GM19193 (cell line): ENCODE results near the gene SPTLC3.

Experiments used
- POLR2A ChIP-seq: IDR thresholded peaks from 4 replicates; pipeline ENCODE4 v1.6.1; 2011; ENCODE audit not compliant: insufficient read depth, insufficient read length; ENCODE audit errors: extremely low read depth

Gene SPTLC3

DNA sequence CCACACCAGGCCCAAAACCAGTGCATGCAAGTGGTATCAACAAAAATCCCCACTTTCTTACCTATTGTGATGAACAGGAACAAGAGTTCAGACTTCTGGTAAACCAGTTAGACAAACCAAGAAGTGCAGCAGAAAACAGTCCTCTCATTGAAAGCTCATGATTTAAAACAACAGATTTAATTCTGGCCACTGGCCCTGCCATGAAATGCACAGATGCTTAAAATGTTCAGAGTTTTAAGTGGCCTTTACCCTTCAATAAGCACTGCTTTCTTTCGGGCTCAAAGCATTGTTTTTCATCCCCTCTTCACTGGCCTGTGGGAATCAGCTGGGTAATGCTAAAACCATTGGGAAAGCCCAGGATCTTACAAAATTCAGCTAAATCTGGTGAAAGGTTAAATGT lies 109.9 kb downstream of the SPTLC3 start:
- no peak for TF ChIP-seq POLR2A

DNA sequence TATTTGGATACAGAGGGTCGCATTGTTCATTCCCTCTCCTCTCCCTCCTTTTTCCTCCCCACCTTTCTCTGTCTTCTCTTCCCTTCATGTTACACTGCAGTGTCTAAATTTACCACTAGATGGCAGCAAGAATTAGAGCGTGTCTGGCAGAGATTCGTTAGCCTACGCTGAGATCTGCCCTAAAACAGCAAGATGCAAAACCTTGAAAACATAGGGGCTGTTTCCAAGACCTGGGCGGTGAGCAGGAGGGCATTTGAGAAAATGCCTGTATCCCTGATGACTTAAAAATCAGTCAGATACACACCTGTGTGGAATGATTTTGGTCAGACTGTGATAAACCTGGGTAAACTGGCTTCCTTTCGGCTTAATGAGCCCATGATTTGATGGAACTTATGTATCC lies 110.8 kb downstream of the SPTLC3 start:
- TF ChIP-seq POLR2A, result no peak

DNA sequence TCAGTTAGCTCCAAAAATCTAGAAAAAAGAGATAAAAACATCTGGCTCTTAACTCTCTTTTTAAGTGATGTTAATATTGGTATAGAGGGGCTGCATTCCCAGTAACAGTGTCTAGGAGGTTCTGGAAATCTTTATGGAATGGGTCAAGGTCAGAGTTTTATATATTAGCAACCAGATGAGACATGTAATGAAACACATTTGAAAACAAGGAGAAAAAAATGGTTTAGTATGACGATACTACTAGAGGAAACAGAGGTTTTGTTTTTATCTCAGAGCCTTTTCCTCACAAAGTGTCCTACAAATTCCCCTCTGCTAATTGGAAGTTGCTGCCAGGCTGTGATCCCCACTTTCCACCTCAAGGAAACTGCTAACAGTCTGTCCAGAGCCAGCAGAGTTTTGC lies 111.7 kb downstream of the SPTLC3 start:
- TF ChIP-seq POLR2A, result no peak

DNA sequence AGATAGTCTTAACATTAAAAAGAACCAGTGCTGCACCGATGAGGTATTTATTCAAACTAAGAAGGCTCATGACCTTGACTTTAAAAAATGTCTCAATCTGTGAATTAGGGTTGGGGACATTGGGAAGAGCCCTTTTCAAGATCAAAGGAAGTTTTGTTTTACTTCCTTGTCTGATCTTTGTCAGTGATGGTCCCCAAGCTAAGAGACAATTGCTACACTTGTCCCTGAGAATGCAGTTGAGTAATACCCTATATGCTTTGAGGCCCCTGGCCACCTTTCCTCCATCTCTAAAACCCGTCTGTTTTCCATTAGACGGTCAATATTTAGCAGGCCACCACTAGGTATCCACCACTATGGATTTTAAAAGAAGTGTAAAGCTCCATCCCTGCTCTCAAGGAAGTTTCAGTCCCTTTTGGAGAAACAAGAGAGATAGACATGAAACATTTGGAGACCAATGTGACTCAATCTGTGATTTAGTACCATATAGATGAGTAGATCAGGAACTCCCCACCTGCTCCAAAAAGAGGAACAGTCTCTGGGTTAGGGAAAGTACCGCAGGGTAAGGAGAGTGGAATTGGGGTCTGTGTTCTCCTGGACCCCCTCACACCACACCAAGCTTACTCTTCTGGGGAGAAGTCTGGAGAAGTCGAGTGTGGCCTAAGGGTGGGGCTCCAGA lies 113.2 kb downstream of the SPTLC3 start:
- TF ChIP-seq POLR2A, result no peak

DNA sequence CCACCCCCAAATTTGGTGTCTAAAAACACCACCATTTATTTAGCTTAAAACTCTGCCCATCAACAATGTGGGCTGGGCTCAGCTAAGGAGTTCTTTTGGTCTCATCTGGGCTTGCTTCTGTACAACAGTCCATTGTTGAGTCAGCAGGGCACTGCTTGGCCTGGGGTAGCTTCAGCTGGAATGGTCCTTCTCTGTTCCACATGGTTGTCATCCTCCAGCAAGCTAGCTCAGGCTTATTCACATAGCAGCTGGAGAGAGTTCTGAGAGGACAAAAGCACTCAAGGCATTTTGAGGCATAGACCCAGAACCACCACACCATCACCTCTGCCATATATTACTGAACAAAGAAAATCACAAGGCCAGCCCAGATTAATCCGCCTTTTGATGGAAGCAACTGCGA lies 116.7 kb downstream of the SPTLC3 start:
- TF ChIP-seq POLR2A, result no peak

DNA sequence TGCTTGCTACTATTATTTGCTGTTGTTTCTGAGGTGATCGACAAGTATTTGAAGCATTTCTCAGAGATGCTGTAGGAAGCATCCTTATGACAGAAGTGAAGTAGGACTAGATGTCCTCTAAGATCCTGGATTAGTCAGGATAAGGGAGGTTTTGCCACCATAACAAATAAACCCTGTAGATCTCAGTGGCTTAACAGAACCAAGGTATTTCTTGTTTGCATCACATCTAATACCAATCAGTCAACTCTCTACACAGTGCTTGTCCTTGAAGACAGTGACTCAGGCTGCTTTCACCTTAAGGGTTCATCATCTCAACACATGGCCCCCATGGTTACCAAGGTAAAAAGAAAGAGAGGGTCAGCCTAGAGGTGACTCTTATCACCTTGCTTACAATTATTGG lies 119.4 kb downstream of the SPTLC3 start:
- no peak for TF ChIP-seq POLR2A

DNA sequence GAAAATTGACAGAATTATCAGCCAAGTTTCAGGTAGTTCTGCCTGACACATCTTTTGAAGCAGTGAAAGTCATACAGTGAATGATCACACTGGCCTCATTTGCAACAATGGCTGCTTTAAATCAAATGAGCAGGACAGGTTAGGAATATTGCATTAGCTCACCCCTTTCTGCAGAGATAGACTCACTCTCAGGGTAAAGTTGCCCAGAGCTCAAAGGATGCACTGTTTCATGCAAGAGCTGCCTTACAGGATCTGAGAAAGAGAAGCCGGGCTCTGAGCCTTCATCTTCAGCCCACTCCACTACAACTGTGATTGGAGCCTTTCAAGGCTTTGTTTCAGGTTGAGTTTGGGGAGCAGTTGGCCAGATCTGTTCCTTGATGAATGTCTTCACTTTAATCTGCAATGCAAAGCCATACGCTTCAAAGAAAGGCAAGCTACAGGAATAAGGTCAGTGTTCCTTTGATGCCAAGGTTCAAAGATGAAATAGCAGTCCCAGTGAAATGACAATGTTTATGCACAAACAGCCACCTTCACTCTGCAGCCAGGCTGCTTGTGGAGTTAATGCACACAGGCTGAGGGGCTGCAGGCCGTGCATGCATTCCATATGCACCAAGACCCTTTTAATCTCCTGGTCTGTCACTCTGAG lies 121.4 kb downstream of the SPTLC3 start:
- TF ChIP-seq POLR2A, result no peak

DNA sequence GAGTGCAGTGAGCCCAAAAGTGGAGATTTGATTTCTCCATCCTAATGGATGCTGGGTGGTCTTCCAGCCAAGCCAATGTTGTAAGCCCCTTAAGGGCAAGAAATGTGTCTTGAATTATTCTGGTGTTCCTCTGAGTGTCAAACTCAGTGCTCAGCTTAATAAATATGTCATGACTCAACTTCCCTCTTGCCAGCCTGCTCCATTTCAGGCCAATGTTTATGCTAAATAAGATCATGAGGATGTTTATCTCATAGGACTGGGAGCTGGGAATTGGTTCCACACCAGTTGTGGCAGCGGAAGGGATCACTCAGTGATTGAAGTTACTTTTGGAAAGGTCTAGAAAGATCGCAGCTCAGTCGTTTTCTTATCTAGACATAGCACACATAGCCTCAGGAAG lies 121.9 kb downstream of the SPTLC3 start:
- no peak for TF ChIP-seq POLR2A

DNA sequence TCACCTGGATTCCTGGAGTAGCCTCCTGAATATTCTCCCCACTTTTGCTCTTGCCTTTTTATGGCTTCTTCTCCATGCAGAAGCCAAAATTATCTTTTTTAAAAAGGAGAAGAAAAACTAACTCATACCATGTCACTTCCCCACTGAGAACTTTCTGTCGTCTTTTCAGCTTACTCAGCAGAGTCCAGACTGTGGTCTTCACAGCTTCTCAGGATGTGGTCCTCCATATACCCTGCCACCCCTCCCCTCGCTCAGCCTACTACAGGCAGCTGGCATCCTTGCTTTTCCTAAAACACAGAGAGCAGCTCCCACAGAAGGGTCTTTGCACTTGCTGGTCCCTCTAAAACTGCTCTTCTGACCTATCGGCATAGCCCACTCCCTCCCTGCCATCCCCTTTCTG lies 122.9 kb downstream of the SPTLC3 start:
- no peak for TF ChIP-seq POLR2A

DNA sequence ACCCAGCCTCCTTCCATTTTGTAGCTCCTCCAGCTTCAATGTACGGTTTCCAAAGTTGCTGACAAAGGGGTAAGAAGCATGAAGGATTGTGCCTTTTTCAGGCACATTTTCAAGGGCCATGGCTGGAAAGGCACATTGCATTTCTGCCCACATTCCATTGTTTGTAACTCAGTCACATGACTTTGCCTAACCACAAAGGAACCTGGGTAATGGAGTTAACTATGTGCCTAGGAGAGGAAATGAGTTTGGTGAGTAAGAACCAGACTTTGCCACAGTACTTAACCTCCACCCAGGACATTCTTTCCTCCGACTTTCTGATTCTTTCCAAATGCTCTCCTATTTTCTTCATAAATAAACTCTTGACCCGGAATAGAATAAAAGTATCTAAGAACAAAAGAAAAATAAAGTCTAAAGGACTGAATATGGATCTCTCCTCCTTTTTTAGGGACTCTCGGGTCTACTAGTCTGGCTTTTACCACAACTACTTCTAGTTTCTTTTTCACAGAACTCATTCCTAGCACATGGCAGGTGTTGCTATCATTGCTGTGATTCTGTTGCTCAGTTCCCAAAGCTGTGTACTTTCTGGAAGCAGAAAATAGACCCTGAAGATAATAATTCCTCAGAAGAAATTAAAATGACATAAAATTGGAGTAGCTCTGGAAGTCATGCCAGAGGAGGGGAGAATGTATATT lies 130.8 kb downstream of the SPTLC3 start:
- TF ChIP-seq POLR2A, result no peak

DNA sequence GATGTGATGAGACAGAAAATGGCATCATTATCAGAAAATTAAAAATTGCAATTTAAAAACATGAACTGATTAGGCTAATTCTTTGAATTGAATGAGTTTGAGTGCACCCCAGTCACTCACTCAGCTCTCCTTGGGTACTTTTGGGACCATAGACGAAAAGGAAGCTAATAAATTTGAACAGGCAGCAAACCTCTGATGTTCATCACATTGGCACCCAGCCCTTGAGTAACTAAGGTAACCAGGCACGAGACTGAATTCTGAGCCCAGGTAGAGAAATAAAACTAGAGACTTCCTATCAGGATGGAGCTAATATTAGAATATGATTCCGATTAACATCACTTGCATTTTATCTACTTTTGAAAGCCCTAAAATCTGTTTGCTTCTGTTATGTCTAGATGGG lies 131.4 kb downstream of the SPTLC3 start:
- no peak for TF ChIP-seq POLR2A

DNA sequence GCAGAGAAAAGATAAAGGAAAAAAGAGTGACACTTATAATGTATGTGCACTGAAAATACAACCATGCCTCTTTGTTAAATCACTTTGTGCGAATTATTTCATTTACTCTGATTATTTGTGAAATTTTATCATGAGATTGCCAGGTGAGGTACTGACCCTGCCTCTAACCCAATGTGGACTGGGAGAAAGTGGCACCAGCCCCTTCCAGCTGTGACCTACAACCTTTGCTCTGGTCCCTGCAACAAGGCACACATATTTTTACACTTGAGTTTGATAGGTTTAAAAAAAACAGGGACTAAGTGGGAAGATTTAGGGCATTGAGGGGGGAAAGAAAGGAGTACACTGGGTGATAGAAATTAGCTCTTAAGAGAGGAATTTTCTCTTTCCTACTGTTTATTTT lies 132.0 kb downstream of the SPTLC3 start:
- no peak for TF ChIP-seq POLR2A

DNA sequence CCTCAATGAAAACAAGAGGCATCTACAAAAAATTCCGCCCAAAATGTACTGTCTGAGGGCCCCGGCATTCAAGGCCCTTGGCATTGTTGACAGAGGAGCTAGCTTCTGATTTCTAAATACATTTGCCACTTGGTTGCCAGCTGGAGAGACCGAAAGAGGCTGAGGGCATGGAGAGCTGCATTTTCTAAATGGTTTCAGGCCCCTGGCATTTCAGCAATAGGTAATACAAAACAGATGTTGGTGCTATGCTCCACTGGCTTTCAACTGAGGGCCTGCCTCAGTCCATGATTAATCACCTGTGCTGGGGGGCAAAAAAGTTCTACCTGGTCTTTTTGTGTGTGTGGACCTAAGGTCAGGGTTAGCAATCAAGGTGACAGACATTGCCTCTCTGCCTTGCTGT lies 132.8 kb downstream of the SPTLC3 start:
- no peak for TF ChIP-seq POLR2A

DNA sequence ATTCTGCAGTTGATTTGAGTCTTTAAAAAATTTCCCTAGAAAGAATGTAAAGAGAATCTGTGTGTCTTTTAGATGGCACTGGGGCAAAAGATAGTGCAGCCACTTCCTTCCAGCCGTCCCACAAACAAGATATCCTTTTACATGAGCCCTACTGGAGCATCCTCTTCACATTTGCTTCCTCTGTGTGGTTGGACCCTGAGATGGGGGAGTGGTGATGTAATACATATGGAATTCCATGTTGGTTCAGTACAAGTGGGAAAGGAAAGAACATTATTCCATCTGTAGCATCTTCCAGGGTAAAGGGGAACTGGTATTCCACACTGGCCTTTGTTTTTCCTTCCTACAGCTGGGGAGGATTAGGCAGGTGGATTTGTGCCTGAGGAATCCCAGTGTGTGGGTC lies 133.4 kb downstream of the SPTLC3 start:
- TF ChIP-seq POLR2A, result no peak

DNA sequence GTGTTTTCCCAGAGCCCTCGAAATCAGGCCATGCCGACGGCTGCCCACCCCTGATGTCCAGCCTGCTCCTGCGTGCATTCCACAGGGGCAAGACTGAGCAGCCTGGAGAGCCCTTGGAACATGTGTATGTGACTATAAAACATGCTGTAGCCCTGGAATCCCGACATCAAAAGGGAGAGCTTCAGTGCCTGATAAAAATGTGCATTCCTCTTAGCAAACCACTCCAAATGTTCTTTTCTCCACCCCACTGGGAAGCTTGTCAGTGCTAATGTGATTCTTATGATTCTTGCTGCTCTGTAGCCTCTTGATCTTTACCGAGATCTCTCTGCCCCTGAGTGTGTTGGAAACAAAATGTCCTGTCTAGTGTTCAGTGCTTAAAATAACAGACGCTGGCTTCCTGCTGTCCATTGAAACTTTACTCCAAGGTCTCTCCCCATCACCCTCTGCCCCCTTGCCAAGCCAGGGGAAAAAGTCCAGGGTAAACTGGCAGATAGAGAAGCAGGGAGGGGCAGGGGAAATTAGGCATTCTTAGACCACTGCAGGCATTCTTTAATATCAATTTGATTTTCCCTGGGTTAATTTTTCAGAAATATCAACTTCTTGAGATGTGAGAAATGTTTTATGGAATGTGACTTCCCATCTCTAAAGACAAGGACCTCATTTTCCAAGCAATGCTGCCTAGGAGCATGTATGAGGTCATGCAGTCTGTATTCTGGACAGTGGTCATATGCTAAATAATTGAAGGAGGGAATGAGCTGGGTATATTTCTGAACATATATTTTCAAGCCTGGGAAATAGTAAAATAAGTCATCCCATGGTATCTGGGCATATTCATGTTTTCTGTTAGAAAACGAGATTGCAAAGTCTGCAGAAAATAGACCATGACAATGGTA lies 138.5 kb downstream of the SPTLC3 start:
- TF ChIP-seq POLR2A, result no peak
